Loucy (cell line): ENCODE results near the gene MSMO1.

Experiments used
- EZH2phosphoT487 ChIP-seq: fragments of 200-600 bp; IDR thresholded peaks from 2 replicates; pipeline ENCODE4 v1.6.1; 2018; ENCODE audit warnings: antibody characterized with exemption, mild to moderate bottlenecking, moderate library complexity, borderline replicate concordance
- TF ChIP-seq, protein P1 (sequence below): fragments of 200-600 bp; sonication (generic); conservative IDR thresholded peaks from 2 replicates; pipeline ENCODE4 v1.5.1; 2014; ENCODE audit warnings: mild to moderate bottlenecking, antibody characterized with exemption, low read length

DNA sequence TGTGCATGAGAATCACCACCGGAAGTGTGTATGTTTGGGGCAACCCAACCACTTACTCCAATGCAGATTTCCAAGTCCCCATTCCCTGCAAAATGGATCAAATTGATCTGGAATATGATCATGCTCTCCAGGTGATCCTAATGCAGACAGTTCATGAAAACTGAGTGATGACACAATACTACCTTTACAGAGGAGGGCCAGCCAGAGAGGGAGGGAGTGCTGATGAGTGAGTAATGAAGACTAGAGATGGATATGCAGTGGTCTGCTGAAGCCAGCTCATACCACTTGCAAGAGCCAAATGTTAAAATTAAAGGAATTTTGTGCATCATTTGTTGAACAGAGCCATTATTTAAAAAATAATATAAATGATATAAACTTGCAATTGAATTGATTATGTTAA lies 41.1 kb downstream of the MSMO1 start:
- TF ChIP-seq, protein P1, sequence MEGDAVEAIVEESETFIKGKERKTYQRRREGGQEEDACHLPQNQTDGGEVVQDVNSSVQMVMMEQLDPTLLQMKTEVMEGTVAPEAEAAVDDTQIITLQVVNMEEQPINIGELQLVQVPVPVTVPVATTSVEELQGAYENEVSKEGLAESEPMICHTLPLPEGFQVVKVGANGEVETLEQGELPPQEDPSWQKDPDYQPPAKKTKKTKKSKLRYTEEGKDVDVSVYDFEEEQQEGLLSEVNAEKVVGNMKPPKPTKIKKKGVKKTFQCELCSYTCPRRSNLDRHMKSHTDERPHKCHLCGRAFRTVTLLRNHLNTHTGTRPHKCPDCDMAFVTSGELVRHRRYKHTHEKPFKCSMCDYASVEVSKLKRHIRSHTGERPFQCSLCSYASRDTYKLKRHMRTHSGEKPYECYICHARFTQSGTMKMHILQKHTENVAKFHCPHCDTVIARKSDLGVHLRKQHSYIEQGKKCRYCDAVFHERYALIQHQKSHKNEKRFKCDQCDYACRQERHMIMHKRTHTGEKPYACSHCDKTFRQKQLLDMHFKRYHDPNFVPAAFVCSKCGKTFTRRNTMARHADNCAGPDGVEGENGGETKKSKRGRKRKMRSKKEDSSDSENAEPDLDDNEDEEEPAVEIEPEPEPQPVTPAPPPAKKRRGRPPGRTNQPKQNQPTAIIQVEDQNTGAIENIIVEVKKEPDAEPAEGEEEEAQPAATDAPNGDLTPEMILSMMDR = no peak
- TF ChIP-seq EZH2phosphoT487 = no peak
